ENCODE results near the gene FNIP2.
"Not testable (repeated sequence)": the region's sequence is repeated elsewhere in the genome, so short reads cannot be mapped to it uniquely, and the experiment has no call there.

Gene FNIP2

DNA sequence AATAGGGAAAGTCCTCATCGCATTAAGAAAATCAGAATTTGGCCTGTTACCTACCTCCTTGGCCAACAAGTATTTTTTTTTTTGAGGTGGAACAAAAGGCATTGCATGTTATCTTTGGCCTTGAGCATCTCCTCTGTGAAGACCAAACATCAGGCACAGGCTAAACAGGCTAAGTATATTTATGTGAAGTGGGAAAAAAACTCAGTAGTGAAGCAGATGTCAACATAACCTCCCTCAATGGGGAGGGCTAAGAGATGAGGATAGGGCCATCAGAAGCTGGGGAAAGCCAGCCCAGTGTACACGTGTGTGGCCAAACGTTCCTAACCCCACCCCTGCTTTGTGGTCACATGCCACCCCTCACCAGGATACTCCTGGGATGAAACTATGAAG, 102.5 kb downstream of the FNIP2 start:
- Histone ChIP-seq H4K8ac (ENCODE audit: low read depth, low read length) (no peak overlapping the region), H3K9ac (ENCODE audit: low read length) (no peak overlapping the region), H4K5ac (ENCODE audit: low read length) (no peak overlapping the region), H3K79me1 (ENCODE audit: low read length) (no peaks in the 10 kb centered on the region), H3K23ac (ENCODE audit: low read length) (no peak overlapping the region), H3K4me2 (ENCODE audit: low read length) (no peak overlapping the region), H3K4me3 (ENCODE audit: low read length) (no peak overlapping the region), H3K56ac (ENCODE audit: low read length) (no peak overlapping the region), H2BK15ac (replicated peaks; ENCODE audit: low read depth) (no peak overlapping the region), H2AK5ac (ENCODE audit: low read length) (no peak overlapping the region), H3K18ac (ENCODE audit: low read length) (no peak overlapping the region), H3K79me2 (ENCODE audit: control insufficient read depth, insufficient read depth, low read length) (no peaks in the 10 kb centered on the region), H3K36me3 (ENCODE audit: control insufficient read depth, insufficient read depth, low read length) (no peaks in the 10 kb centered on the region), H2BK5ac (ENCODE audit: low read length) (no peak overlapping the region), H3K4ac (ENCODE audit: low read depth, low read length) (no peak overlapping the region), H3K27ac (ENCODE audit: low read depth, low read length) (no peak overlapping the region), H3K4me1 (ENCODE audit: control insufficient read depth, low read depth, low read length) (no peaks in the 10 kb centered on the region), H2BK120ac (ENCODE audit: low read depth, low read length) (no peak overlapping the region), H3K27me3 (ENCODE audit: insufficient read depth, low read length, poor library complexity) (no peaks in the 10 kb centered on the region)
- no CpG with 5 or more reads among the region's 3 CpGs for WGBS (ENCODE audit: extremely low coverage, insufficient coverage, low lambda C conversion rate)
- peak; percentile 12 for DNase-seq

DNA sequence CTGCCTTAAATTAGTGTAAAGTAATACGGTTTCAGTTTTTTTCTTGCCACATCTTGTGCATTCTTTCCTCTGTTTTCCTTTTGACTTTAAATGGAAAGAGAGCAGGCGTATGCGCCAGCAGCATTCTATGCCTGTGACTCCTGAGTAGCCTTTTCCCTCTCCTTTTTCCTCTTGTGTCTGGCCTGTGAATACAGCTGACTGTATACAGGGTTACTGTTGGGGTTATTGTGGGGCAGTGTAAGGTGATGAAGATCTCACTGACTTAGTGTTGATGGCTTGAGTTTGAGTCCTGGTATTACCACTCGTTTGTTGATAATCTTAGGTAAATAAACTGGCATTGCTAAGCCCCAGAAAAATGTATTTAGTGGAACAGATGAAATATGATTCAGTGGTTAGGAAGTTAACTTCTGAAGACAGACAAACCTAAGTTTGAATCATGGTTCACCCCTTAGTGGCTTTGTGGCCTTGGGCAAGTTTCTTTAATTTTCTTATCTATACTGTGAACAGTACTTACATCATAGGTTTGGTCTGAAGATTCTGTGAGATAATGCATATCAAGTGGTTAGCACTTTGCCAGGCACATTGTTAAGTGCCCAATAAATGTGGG, 105.1 kb downstream of the FNIP2 start:
- H3K4ac ChIP-seq (ENCODE audit: low read depth, low read length) = no peak overlapping the region
- H3K56ac ChIP-seq (ENCODE audit: low read length) = no peak overlapping the region
- no peak overlapping the region for H2BK120ac ChIP-seq (ENCODE audit: low read depth, low read length)
- H3K36me3 ChIP-seq (ENCODE audit: control insufficient read depth, insufficient read depth, low read length) = no peaks in the 10 kb centered on the region
- no CpG with 5 or more reads among the region's 4 CpGs for WGBS (ENCODE audit: extremely low coverage, insufficient coverage, low lambda C conversion rate)
- no peak overlapping the region for H2AK5ac ChIP-seq (ENCODE audit: low read length)
- H3K27me3 ChIP-seq (ENCODE audit: insufficient read depth, low read length, poor library complexity) = no peaks in the 10 kb centered on the region
- no peaks in the 10 kb centered on the region for H3K79me2 ChIP-seq (ENCODE audit: control insufficient read depth, insufficient read depth, low read length)
- peak; percentile 22 for DNase-seq
- H3K4me2 ChIP-seq (ENCODE audit: low read length) = no peak overlapping the region
- no peak overlapping the region for H3K18ac ChIP-seq (ENCODE audit: low read length)
- no peak overlapping the region for H2BK5ac ChIP-seq (ENCODE audit: low read length)
- no peak overlapping the region for H3K27ac ChIP-seq (ENCODE audit: low read depth, low read length)
- peak overlapping the region; percentile 45 for H2BK15ac ChIP-seq (replicated peaks; ENCODE audit: low read depth)
- H3K4me3 ChIP-seq (ENCODE audit: low read length) = no peak overlapping the region
- H3K79me1 ChIP-seq (ENCODE audit: low read length) = no peaks in the 10 kb centered on the region
- no peak overlapping the region for H4K5ac ChIP-seq (ENCODE audit: low read length)
- H3K23ac ChIP-seq (ENCODE audit: low read length) = no peak overlapping the region
- H3K4me1 ChIP-seq (ENCODE audit: control insufficient read depth, low read depth, low read length) = no peaks in the 10 kb centered on the region
- no peak overlapping the region for H4K8ac ChIP-seq (ENCODE audit: low read depth, low read length)
- H3K9ac ChIP-seq (ENCODE audit: low read length) = no peak overlapping the region

DNA sequence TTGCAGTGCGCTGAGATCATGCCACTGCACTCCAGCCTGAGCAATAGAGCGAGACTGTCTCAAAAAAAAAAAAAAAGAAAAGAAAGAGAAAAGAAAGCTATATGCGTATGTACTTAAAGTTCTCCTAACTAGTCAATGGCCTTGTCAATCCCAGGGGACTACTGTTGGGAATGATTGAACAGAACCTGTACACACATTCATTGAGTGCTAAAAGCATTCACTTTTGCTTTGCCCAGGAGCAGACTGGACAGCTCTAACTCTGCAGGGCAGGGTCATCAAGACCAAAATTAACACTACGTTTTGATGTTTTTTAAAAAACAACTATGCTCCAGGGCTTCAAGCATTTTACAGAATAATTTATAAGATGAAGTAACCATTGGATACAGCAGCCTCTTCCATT, 106.2 kb downstream of the FNIP2 start:
- Histone ChIP-seq H3K9ac (ENCODE audit: low read length) (no peak overlapping the region), H3K18ac (ENCODE audit: low read length) (no peak overlapping the region), H3K79me2 (ENCODE audit: control insufficient read depth, insufficient read depth, low read length) (no peaks in the 10 kb centered on the region), H3K4me1 (ENCODE audit: control insufficient read depth, low read depth, low read length) (no peaks in the 10 kb centered on the region), H2BK120ac (ENCODE audit: low read depth, low read length) (no peak overlapping the region), H3K79me1 (ENCODE audit: low read length) (no peaks in the 10 kb centered on the region), H3K27ac (ENCODE audit: low read depth, low read length) (no peak overlapping the region), H3K4me2 (ENCODE audit: low read length) (no peak overlapping the region), H3K23ac (ENCODE audit: low read length) (no peak overlapping the region), H2AK5ac (ENCODE audit: low read length) (no peak overlapping the region), H3K4ac (ENCODE audit: low read depth, low read length) (no peak overlapping the region), H4K8ac (ENCODE audit: low read depth, low read length) (no peak overlapping the region), H4K5ac (ENCODE audit: low read length) (no peak overlapping the region), H3K36me3 (ENCODE audit: control insufficient read depth, insufficient read depth, low read length) (no peaks in the 10 kb centered on the region), H3K27me3 (ENCODE audit: insufficient read depth, low read length, poor library complexity) (no peaks in the 10 kb centered on the region), H2BK15ac (replicated peaks; ENCODE audit: low read depth) (no peak overlapping the region), H3K4me3 (ENCODE audit: low read length) (no peak overlapping the region), H3K56ac (ENCODE audit: low read length) (no peak overlapping the region), H2BK5ac (ENCODE audit: low read length) (no peak overlapping the region)
- no peak for DNase-seq
- no CpG with 5 or more reads among the region's 4 CpGs for WGBS (ENCODE audit: extremely low coverage, insufficient coverage, low lambda C conversion rate)

DNA sequence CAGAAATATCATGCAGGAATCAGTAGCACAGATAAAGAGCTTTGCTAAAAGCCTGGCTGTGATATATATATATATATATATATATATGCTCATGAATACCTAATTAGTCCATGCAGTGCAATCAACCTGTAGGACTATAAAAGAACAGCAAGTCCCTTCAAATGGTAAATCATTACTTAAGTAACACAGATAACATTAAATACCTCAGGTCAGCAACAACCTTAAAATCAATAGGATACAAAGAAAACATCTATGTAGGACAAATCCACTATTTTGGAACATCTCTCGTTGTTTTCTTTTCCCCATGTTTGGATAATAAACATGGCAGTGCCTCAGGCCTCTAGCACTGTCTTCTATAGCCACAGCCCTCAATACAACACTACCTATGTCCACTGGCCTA, 106.6 kb downstream of the FNIP2 start:
- Histone ChIP-seq H3K27ac (ENCODE audit: low read depth, low read length) (no peak overlapping the region), H3K79me1 (ENCODE audit: low read length) (no peaks in the 10 kb centered on the region), H3K36me3 (ENCODE audit: control insufficient read depth, insufficient read depth, low read length) (no peaks in the 10 kb centered on the region), H2BK15ac (replicated peaks; ENCODE audit: low read depth) (no peak overlapping the region), H3K18ac (ENCODE audit: low read length) (no peak overlapping the region), H3K56ac (ENCODE audit: low read length) (no peak overlapping the region), H3K79me2 (ENCODE audit: control insufficient read depth, insufficient read depth, low read length) (no peaks in the 10 kb centered on the region), H3K27me3 (ENCODE audit: insufficient read depth, low read length, poor library complexity) (no peaks in the 10 kb centered on the region), H3K4me3 (ENCODE audit: low read length) (no peak overlapping the region), H3K4me2 (ENCODE audit: low read length) (no peak overlapping the region), H3K4ac (ENCODE audit: low read depth, low read length) (no peak overlapping the region), H4K5ac (ENCODE audit: low read length) (no peak overlapping the region), H3K23ac (ENCODE audit: low read length) (no peak overlapping the region), H2BK5ac (ENCODE audit: low read length) (no peak overlapping the region), H2BK120ac (ENCODE audit: low read depth, low read length) (no peak overlapping the region), H3K9ac (ENCODE audit: low read length) (no peak overlapping the region), H3K4me1 (ENCODE audit: control insufficient read depth, low read depth, low read length) (no peaks in the 10 kb centered on the region), H2AK5ac (ENCODE audit: low read length) (no peak overlapping the region), H4K8ac (ENCODE audit: low read depth, low read length) (no peak overlapping the region)
- no CpG with 5 or more reads among the region's 1 CpG for WGBS (ENCODE audit: extremely low coverage, insufficient coverage, low lambda C conversion rate)
- DNase-seq = no peak

DNA sequence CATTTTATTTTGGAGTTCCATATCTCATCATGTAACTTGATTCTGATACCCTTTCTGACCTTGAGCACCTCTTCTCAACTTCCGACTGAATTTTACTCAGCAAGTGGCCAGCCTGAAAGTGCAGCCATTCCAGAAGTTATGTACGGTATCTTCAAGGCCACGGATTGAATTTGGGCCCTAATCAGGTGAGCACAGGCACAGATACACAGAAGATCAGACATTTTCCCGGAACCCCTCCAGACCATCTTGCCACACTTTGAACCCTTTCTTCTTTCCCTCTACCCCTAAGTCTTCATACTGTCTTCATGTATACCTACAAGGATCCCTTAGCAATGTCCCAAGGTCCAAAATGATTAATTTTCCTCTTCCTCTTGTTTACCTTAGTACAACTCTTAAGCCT, 108.2 kb downstream of the FNIP2 start:
- no peak overlapping the region for H3K9ac ChIP-seq (ENCODE audit: low read length)
- H3K4me3 ChIP-seq (ENCODE audit: low read length) = no peak overlapping the region
- no peak overlapping the region for H3K56ac ChIP-seq (ENCODE audit: low read length)
- no peaks in the 10 kb centered on the region for H3K27me3 ChIP-seq (ENCODE audit: insufficient read depth, low read length, poor library complexity)
- H2BK120ac ChIP-seq (ENCODE audit: low read depth, low read length) = no peak overlapping the region
- no peak overlapping the region for H4K5ac ChIP-seq (ENCODE audit: low read length)
- no peak overlapping the region for H2BK5ac ChIP-seq (ENCODE audit: low read length)
- H3K79me1 ChIP-seq (ENCODE audit: low read length) = no peaks in the 10 kb centered on the region
- H3K18ac ChIP-seq (ENCODE audit: low read length) = no peak overlapping the region
- no CpG with 5 or more reads among the region's 4 CpGs for WGBS (ENCODE audit: extremely low coverage, insufficient coverage, low lambda C conversion rate)
- H2BK15ac ChIP-seq (replicated peaks; ENCODE audit: low read depth) = no peak overlapping the region
- no peak overlapping the region for H4K8ac ChIP-seq (ENCODE audit: low read depth, low read length)
- no peak overlapping the region for H3K4ac ChIP-seq (ENCODE audit: low read depth, low read length)
- no peak overlapping the region for H3K4me2 ChIP-seq (ENCODE audit: low read length)
- no peak overlapping the region for H3K23ac ChIP-seq (ENCODE audit: low read length)
- H3K27ac ChIP-seq (ENCODE audit: low read depth, low read length) = no peak overlapping the region
- no peak overlapping the region for H2AK5ac ChIP-seq (ENCODE audit: low read length)
- no peaks in the 10 kb centered on the region for H3K79me2 ChIP-seq (ENCODE audit: control insufficient read depth, insufficient read depth, low read length)
- DNase-seq = no peak
- no peaks in the 10 kb centered on the region for H3K4me1 ChIP-seq (ENCODE audit: control insufficient read depth, low read depth, low read length)
- no peaks in the 10 kb centered on the region for H3K36me3 ChIP-seq (ENCODE audit: control insufficient read depth, insufficient read depth, low read length)

DNA sequence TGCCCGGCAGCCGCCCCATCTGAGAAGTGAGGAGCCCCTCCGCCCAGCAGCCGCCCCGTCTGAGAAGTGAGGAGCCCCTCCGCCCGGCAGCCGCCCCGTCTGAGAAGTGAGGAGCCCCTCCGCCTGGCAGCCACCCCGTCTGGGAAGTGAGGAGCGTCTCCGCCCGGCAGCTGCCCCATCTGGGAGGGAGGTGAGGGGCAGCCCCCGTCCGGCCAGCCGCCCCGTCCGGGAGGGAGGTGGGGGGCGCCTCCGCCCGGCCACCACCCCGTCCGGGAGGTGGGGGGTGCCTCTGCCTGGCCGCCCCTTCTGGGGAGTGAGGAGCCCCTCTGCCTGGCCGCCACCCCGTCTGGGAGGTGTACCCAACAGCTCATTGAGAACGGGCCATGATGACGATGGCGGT, 113.3 kb downstream of the FNIP2 start:
- H3K18ac ChIP-seq (ENCODE audit: low read length); H3K4me3 ChIP-seq (ENCODE audit: low read length); H3K56ac ChIP-seq (ENCODE audit: low read length); H2BK5ac ChIP-seq (ENCODE audit: low read length); H3K9ac ChIP-seq (ENCODE audit: low read length); DNase-seq; H2BK120ac ChIP-seq (ENCODE audit: low read depth, low read length); H3K27ac ChIP-seq (ENCODE audit: low read depth, low read length); H4K8ac ChIP-seq (ENCODE audit: low read depth, low read length); H3K4me2 ChIP-seq (ENCODE audit: low read length); H2BK15ac ChIP-seq (replicated peaks; ENCODE audit: low read depth); H3K79me1 ChIP-seq (ENCODE audit: low read length); H2AK5ac ChIP-seq (ENCODE audit: low read length); H3K79me2 ChIP-seq (ENCODE audit: control insufficient read depth, insufficient read depth, low read length); H4K5ac ChIP-seq (ENCODE audit: low read length); H3K36me3 ChIP-seq (ENCODE audit: control insufficient read depth, insufficient read depth, low read length); H3K4me1 ChIP-seq (ENCODE audit: control insufficient read depth, low read depth, low read length); H3K4ac ChIP-seq (ENCODE audit: low read depth, low read length); H3K27me3 ChIP-seq (ENCODE audit: insufficient read depth, low read length, poor library complexity); H3K23ac ChIP-seq (ENCODE audit: low read length): not testable (repeated sequence)
- WGBS (ENCODE audit: extremely low coverage, insufficient coverage, low lambda C conversion rate) = no CpG with 5 or more reads among the region's 30 CpGs
